ENCODE data around the gene PPP2R2D.

Gene PPP2R2D

DNA sequence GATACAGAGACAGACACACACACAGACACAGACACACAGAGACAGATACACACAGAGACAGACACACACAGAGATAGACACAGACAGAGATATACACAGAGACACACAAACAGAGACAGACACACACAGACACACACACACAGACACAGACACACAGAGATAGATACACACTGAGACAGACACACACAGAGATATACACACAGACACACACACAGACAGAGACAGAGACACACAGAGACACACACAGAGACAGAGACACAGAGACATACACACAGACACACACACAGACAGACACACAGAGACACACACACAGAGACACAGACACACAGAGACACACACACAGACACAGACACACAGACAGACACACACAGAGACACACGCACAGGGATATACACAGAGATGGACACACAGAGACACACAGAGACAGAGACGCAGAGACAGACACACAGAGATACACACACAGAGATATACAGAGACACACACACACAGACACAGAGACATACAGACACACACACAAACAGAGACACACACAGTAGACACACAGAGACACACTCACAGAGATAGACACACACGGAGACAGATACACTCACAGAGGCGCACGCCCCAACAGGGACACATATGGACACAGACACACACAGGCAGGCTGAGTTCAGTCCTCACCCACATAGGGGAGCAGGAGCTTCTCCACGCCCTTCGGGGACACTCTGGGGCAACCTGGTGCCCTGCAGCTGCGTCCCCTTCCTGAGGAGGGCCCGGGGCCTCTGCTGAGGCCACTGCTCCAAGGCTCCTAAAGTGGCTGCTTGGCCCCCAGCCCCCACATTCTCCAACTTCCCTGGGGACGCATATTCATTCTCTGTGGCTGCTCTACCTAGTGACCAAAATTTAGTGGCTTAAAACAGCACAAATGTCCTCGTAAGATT is 10.3 kb upstream of the PPP2R2D start:
- no peak for DNase-seq

GRCh38 chr10:131891196-131891928 is 9.4 kb upstream of the PPP2R2D start:
- peak; percentile 14 for DNase-seq

DNA sequence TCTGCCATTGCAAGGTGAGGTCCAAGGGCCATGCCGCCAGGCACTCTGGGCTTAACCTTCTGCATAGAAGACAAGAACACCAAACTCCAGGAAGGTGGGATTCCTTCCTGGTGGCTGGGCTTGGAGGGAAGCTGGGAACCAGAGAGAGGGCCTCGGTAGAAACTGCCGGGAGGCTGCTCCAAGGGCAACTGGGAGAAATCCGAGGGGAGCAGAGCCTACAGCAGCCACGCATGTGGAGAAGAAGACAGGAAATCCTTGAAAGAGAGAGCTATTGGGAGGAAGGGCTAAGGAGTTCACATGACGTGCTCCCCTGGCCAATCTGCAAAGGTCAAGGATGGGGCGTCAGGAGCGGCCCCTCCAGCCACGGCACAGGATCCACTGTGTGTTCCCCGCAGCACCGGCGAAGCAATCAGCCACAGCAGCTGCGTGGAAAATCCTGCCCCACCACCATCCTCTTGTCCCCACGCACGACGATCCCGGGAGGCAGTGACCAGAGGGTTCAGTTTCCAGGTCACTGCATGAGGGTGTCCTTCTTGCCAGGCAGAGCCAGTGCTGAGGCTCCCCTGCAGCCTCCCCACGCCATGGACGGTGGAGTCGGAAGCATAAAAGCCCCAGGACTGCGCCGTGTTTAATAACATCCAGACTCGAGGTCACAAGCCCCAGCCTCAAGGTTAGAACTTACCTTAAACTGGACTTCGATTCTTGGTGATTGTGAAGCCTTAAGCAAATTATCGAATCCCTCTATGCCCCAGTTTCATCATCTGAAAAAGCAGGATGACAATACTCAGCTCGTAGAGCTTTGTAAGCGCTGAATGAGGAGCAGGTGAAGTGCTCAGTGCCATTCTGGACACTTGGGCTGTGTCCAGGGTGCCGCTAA is 8.6 kb upstream of the PPP2R2D start:
- no peak for DNase-seq

DNA sequence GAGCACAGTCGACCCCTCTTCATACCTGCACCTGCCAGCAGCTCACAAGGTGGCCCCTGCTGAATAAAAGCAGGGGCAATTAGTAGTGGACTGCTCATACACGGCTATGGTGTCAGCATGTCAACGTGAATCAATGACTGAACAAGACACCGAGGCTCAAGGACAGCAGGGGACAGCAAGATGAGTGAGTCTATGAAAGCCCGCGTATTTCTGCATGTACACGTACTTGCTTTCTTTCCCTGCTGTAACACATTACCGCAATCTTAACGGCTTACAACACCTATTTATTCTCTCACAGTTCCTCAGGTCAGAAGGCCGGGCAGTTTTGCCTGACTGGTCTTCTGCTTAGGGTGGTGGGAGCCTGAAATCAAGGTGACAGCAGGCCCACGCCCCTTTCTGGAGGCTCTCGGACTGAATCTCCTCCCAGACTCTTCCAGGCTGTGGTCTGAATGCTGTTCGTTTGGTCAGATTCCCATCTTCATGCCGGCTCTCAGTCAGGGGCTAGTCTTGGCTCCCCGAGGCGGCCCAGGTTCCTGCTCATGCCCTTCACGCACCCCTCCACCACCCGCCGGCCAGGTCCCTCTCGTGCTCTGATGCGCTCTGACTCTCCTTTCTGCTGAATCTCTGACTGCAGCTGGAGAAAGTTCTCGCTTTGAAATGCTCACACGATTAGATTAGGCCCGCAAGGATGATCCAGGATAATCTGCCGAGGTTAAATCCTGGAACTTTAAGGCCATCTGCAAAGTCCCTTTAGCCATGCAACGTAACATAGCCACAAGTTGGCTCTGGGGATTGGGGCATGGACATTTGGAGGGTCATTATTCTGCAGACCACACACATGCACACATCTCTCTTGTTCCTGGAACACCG is 7.8 kb upstream of the PPP2R2D start:
- DNase-seq: no peak

DNA sequence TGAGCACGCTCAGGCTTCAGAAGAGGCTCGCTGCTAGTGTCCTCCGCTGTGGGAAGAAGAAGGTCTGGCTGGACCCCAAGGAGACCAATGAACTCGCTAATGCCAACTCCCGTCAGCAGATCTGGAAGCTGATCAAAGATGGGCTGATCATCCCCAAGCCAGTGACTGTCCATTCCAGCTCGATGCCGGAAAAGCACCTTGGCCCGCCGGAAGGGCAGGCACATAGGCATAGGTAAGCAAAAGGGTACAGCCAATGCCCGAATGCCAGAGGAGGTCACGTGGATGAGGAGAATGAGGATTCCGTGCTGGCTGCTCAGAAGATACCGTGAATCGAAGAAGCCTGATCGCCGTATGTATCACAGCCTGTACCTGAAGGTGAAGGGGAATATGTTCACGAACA is 5.7 kb upstream of the PPP2R2D start:
- DNase-seq: no peak

GRCh38 chr10:131896403-131896802 is 4.4 kb upstream of the PPP2R2D start:
- DNase-seq: no peak

GRCh38 chr10:131897297-131897899 is 3.4 kb upstream of the PPP2R2D start:
- no peak for DNase-seq

DNA sequence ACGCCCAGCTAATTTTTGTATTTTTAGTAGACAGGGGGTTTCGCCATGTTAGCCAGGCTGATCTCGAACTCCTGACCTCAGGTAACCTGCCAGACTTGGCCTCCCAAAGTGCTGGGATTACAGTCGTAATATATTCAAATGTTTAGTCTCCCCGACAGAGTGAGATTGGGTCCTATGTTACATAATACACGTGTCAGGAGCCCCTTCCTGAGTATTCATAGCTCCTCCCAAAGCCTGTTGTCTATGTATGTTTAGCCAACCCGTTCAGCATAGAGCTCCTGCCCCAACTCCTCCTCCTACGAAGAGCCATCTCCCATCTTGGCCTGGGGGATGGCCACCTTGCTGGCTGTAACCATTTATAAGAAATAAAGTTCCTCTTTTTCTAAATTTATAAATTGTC is 2.7 kb upstream of the PPP2R2D start:
- no peak for DNase-seq

DNA sequence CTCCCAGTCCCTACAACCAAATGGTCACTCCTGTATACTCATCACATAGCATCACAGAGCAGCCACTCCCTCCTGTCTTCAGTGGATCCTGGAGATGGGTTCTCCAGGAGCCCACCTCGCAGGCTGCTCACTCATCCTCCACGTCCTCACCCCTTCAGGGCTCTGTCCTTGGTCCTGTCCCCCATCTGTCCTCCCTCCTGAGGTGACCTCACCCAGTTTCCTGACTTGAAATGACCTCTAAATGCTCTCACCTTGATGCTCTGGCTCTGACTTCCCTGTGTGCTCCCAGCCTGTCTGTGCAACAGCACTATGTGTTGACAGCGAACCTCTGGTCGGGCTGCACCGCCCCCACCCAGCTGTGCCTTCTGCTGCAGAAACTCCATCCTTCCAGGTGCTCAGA is 2.1 kb upstream of the PPP2R2D start:
- no peak for DNase-seq

GRCh38 chr10:131899116-131899690 is 1.6 kb upstream of the PPP2R2D start:
- DNase-seq: no peak

DNA sequence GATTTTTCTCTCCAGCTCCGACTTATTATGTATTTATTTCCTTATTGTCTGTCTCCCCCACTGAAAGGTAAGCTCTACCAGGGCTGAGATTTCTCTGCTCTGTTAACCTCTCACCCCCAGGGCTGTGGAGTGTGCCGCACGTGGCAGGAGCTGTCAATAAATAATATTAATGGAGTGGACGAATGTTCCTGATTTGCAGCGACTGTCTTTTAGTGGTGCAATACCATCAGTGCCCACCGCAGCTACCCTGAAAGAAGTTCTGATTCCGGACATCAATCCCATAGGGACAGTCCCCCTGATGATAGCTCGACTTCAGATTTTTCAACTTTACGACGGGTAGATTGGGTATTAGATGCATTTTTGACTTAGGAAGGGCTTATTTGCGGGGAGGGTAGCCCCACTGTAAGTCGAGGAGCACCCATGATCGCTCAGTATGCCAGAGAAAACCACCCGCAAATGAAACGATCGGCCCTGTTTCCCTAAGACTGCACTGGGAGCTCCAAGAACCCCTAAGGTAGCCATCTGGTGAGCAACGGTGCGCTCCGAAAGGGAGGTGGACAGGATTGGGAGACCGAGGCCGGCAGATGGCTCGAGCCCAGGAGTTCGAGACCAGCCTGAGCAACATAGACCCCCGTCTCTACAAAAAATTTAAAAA is 986 bp upstream of the PPP2R2D start:
- DNase-seq: peak; percentile 21

DNA sequence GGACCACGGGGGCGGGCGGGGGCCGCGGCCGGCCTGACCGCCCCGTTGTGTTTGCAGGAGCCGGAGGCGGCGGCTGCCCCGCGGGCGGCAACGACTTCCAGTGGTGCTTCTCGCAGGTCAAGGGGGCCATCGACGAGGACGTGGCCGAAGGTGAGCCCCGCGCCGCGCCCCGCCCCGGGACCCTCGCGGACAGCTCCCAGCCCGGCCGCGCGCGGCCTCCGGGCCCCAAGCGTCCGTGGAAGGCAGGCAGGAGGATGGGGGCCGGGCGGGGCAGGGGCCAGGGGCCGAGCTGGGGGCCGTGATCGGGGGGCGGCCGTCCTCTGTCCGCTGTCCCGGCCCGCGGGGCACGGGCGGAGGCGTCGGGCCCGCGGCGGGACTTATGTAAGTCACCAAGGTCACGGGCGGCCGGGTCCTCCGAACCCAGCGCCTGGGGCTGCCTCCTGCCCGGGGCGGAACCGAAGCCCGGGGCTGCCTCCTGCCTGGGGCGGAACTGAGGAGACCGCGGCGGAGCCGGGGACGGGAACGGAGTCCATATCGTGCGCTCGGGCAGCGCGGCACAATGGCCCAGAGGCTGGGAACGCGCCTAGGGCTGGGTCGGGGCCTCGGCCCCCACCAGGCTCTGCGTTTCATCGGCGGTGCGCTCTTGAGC is 497 bp downstream of the PPP2R2D start:
- DNase-seq: peak; percentile 34

DNA sequence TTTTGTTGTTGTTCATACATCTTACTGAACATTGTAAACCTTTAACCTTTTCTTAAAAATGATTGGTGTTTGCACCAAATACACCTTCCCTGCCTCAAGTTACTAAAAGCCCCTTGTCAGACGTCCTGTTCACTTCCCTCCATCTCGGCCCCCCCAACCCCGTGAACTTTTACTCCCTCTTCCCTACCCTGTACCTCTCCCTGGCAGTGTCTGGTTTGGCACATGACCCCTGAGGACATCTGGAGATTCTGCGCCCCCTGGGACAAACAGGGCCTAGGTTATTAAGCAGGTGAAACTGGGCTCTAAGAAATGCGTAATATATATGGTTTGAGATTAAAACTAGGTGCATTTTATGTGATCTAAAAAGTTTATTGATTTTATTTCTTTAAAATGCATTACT is 1.4 kb downstream of the PPP2R2D start:
- DNase-seq: no peak

DNA sequence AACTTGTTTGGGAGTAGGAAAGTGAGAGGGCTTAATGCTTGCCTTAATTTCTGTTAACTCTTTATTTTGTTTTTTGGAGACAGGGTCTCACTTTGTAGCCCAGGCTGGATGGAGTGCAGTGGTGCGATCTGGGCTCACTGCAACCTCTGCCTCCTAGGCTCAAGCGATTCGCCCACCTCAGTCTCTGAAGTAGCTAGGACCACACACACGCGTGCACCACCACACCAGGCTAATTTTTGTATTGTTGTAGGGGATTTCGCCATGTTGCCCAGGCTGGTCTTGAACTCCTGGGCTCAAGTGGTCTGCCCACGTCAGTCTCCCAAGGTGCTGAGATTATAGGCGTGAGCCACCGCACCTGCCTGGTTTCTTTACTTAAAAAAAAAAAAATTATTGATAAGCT is 1.9 kb downstream of the PPP2R2D start:
- no peak for DNase-seq

DNA sequence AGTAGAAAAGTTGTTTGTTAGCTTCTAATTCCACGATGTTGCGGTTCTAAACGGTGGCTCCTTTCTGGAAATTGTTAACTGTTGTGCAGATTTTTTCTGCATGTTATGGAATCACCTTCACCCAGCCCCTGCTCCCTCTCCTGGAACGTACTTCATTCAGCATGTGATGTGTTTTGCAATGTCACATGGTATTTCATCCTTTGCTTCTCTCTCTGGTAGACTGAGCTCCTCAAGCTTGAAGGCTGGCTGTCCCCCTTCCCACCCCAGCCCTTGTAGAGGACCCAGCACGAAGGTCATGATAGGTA is 4.4 kb downstream of the PPP2R2D start:
- no peak for DNase-seq

DNA sequence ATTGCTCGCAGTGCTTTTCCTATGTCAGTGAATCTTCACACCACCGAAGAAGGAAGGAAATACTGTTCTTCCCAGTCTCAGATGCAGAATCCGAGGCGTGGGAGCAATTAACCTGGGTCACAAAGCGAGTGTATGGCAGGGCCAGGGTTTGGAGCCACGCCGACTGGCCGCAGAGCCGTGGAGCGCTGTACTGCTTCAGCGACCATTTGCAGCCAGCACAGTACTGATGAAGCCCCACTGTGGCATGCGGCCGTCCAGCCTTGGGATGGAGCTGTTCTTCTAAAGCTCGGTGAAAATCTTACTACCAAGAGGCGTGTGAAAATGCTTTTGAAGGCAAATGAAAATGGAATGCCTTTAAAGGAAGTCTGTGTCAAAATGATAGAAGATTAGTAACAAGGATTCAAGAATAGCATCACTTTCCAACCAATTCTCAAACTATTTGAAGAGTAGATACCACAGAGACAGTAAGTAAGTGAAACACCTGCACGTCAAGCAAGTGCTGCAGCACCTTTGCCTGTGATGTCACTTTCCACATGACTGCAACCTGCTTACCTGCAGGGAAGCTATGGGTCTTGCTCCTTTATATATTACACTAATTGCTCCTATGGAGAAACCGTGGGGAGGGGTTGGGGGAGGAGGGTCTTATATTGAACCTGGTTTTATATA is 4.9 kb downstream of the PPP2R2D start:
- no peak for DNase-seq

GRCh38 chr10:131906269-131906639 is 5.4 kb downstream of the PPP2R2D start:
- no peak for DNase-seq

DNA sequence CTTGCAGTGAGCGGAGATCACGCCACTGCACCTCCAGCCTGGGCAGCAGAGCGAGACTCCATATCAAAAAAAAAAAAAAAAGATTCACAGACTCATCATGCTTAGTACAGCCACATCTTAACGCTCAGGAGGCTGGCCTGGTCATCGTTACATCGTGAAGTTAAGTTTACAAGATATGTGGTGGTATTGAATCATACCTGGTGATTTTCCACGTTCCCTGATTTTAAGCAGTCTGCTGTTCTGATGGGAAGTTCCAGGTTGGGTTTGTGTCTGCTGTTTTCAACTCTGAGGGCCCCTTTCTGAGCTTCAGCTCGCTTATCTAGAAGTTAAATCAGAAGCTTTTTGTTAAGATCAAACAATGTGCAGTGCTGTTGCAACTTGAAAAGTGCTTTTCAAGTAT is 6.9 kb downstream of the PPP2R2D start:
- DNase-seq: no peak

DNA sequence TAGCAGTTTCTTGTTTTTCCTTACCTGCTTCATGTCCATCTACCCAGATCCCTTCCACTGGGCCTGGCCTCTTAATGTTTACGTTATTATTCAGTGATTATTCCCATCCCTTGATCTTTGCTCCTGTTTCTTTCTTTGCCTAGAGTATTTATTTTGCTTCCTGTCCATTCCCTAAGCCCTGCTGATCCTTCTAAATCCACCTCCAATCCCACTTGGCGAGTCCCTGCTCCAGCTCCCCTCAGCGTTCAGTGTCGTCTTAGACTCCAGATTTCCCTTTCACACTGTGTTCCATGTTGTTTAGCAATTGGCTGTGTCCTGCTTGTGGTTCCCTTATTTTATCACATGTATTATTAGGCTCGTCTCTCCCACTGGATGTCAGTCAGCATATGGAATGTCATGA is 7.3 kb downstream of the PPP2R2D start:
- no peak for DNase-seq

Data from EL (cell line).